ENCODE data around the gene TSPO. TPM values are rescaled to one million over a fixed set of nuclear protein-coding genes. Genes with fewer than 3 reads are reported as not detected.

Gene TSPO
- total RNA-seq, 1 donor from 2014 or later = 124 TPM

GRCh38 chr22:43185860-43186261, 34.5 kb downstream of the TSPO start:
- DNase-seq (ENCODE audit: low read depth) (no peak), FAIRE-seq (no peak)
- H3K4me1 Mint-ChIP-seq (ENCODE audit: low read depth, unreplicated experiment) = peaks cover 10% of the 10 kb centered on the region
- no peaks in the 10 kb centered on the region for H3K9me3 Mint-ChIP-seq (ENCODE audit: unreplicated experiment)
- TF ChIP-seq EZH2 (IDR thresholded peaks at IDR 0.05; ENCODE audit: insufficient read depth, low read length) = no peak
- TF ChIP-seq, protein P1, sequence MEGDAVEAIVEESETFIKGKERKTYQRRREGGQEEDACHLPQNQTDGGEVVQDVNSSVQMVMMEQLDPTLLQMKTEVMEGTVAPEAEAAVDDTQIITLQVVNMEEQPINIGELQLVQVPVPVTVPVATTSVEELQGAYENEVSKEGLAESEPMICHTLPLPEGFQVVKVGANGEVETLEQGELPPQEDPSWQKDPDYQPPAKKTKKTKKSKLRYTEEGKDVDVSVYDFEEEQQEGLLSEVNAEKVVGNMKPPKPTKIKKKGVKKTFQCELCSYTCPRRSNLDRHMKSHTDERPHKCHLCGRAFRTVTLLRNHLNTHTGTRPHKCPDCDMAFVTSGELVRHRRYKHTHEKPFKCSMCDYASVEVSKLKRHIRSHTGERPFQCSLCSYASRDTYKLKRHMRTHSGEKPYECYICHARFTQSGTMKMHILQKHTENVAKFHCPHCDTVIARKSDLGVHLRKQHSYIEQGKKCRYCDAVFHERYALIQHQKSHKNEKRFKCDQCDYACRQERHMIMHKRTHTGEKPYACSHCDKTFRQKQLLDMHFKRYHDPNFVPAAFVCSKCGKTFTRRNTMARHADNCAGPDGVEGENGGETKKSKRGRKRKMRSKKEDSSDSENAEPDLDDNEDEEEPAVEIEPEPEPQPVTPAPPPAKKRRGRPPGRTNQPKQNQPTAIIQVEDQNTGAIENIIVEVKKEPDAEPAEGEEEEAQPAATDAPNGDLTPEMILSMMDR (IDR thresholded peaks at IDR 0.05; ENCODE audit: insufficient read depth, low read depth, low read length) = no peak
- Histone ChIP-seq H3K27me3 (ENCODE audit: insufficient read depth, low read length) (peaks cover 3% of the 10 kb centered on the region), H3K27ac (ENCODE audit: low read depth, low read length) (no peak overlapping the region), H3K9ac (ENCODE audit: low read length) (peak overlapping the region; percentile 83), H3K4me3 (ENCODE audit: insufficient read depth, low read depth, low read length) (peak overlapping the region; percentile 77), H2AFZ (ENCODE audit: low read depth, low read length) (peak overlapping the region; percentile 68), H3K9me3 (ENCODE audit: insufficient read depth, low read depth, low read length) (no peaks in the 10 kb centered on the region), H3K4me1 (ENCODE audit: insufficient read depth, low read length) (peaks cover 28% of the 10 kb centered on the region), H4K20me1 (ENCODE audit: insufficient read depth, low read length) (peaks cover 13% of the 10 kb centered on the region), H3K4me2 (ENCODE audit: low read length) (peak overlapping the region; percentile 98), H3K36me3 (ENCODE audit: insufficient read depth, low read length) (no peaks in the 10 kb centered on the region), H3K79me2 (ENCODE audit: insufficient read depth, low read length) (peaks cover 48% of the 10 kb centered on the region)
- H3K27ac Mint-ChIP-seq (ENCODE audit: unreplicated experiment) = no peak overlapping the region
- H3K27me3 Mint-ChIP-seq (ENCODE audit: low read depth, unreplicated experiment) = no peaks in the 10 kb centered on the region
- H3K4me3 Mint-ChIP-seq (ENCODE audit: unreplicated experiment) = peak overlapping the region; percentile 77
- peaks cover 2% of the 10 kb centered on the region for H3K36me3 Mint-ChIP-seq (ENCODE audit: low read depth, unreplicated experiment)

- H3K9me3 Mint-ChIP-seq (ENCODE audit: unreplicated experiment) = no peaks in the 10 kb centered on the region
- Histone ChIP-seq H3K27me3 (ENCODE audit: insufficient read depth, low read length) (peaks cover 7% of the 10 kb centered on the region), H3K36me3 (ENCODE audit: insufficient read depth, low read length) (no peaks in the 10 kb centered on the region), H3K9ac (ENCODE audit: low read length) (peak within 1 kb of the TSS; percentile 83), H3K4me3 (ENCODE audit: insufficient read depth, low read depth, low read length) (peak within 1 kb of the TSS; percentile 77), H3K27ac (ENCODE audit: low read depth, low read length) (peak within 1 kb of the TSS; percentile 93), H3K4me2 (ENCODE audit: low read length) (peak within 1 kb of the TSS; percentile 98), H3K4me1 (ENCODE audit: insufficient read depth, low read length) (peaks cover 28% of the 10 kb centered on the region), H4K20me1 (ENCODE audit: insufficient read depth, low read length) (peaks cover 13% of the 10 kb centered on the region), H3K79me2 (ENCODE audit: insufficient read depth, low read length) (peaks cover 42% of the 10 kb centered on the region), H2AFZ (ENCODE audit: low read depth, low read length) (peak within 1 kb of the TSS; percentile 95), H3K9me3 (ENCODE audit: insufficient read depth, low read depth, low read length) (peaks cover 3% of the 10 kb centered on the region)
- DNase-seq (ENCODE audit: low read depth) (no peak), FAIRE-seq (no peak)
- peaks cover 10% of the 10 kb centered on the region for H3K4me1 Mint-ChIP-seq (ENCODE audit: low read depth, unreplicated experiment)
- TF ChIP-seq, protein P1 (IDR thresholded peaks at IDR 0.05; ENCODE audit: insufficient read depth, low read depth, low read length) = no peak
- no peak for TF ChIP-seq EZH2 (IDR thresholded peaks at IDR 0.05; ENCODE audit: insufficient read depth, low read length)
- H3K27ac Mint-ChIP-seq (ENCODE audit: unreplicated experiment) = peak within 1 kb of the TSS; percentile 95
- H3K36me3 Mint-ChIP-seq (ENCODE audit: low read depth, unreplicated experiment) = no peaks in the 10 kb centered on the region
- H3K27me3 Mint-ChIP-seq (ENCODE audit: low read depth, unreplicated experiment) = no peaks in the 10 kb centered on the region
- peak within 1 kb of the TSS; percentile 80 for H3K4me3 Mint-ChIP-seq (ENCODE audit: unreplicated experiment)
These were observed 35.2 kb downstream of the TSPO start, which contains the start of gene TTLL12 for GRCh38 chr22:43186272-43187170. TTLL12 (minus strand) TSS chr22:43187134; CDS start chr22:43187069, 65 bp downstream.
